K562 (cell line): Measurements from ENCODE around the gene GFI1B. TPM values are rescaled to one million over a fixed set of nuclear protein-coding genes. Genes with fewer than 3 reads are reported as not detected.

Experiments
- STAT5A ChIP-seq: IDR thresholded peaks from 2 replicates; pipeline ENCODE4 v1.6.1; 2012; ENCODE audit warnings: low read length, inconsistent platforms, borderline replicate concordance
- ZFP30 ChIP-seq: fragments of 250-450 bp; sonication (Bioruptor Pico); IDR thresholded peaks from 2 replicates; pipeline ENCODE4 v1.8.0; 2022; ENCODE audit warnings: moderate library complexity, mild to moderate bottlenecking, inconsistent platforms, borderline replicate concordance
- ZFPM2 ChIP-seq: fragments of 250-450 bp; sonication (Bioruptor Pico); IDR thresholded peaks from 2 replicates; pipeline ENCODE4 v1.5.1; 2022; ENCODE audit warnings: mild to moderate bottlenecking
- ZNF165 ChIP-seq: fragments of 250-450 bp; sonication (Bioruptor Pico); IDR thresholded peaks from 2 replicates; pipeline ENCODE4 v1.4.0; 2020; ENCODE audit warnings: borderline replicate concordance
- ZNF274 ChIP-seq: IDR thresholded peaks from 2 replicates; pipeline ENCODE4 v1.6.1; 2011; ENCODE audit warnings: low read depth, mild to moderate bottlenecking, low read length, moderate library complexity, borderline replicate concordance
- polyA plus RNA-seq, 8 experiments: library from polyadenylated mRNA; depleted of rRNA in 4 of 8; stranded (reverse) in 5 of 8; unstranded in 3 of 8; fragments of >200 nt; fragmentation: Nextera tagmentation in 2 of 8; fragmentation: Illumina TruSeq in 1 of 8; extraction: Ambion mirVana in 2 of 8; extraction: Trizol in 1 of 8; gene quantifications; 2 replicates each; pipeline versions ENCODE4 v1.2.1 to v1.2.3, GENCODE V29; 2011 to 2014; ENCODE audit warnings: inconsistent platforms in 1 of 8, missing spikeins in 1 of 8
- total RNA-seq, 7 experiments: library from RNA; depleted of rRNA in 6 of 7; stranded (reverse); fragments of >200 nt in 6 of 7; fragmentation: Illumina TruSeq in 2 of 7; extraction: Trizol in 2 of 7; gene quantifications; 2 replicates each; pipeline versions ENCODE4 v1.2.1 to v1.2.3, GENCODE V29; 2011 to 2021; ENCODE audit warnings: low replicate concordance in 1 of 7
- TF ChIP-seq, protein P1 (sequence below): fragments of 200-800 bp; sonication (Bioruptor generic); IDR thresholded peaks from 2 replicates; pipeline ENCODE4 v1.6.1; 2016; ENCODE audit warnings: missing genetic modification characterization, missing compliant biosample characterization
- TF ChIP-seq, protein P2 (sequence below), 2 experiments: fragments of 450-650 bp; formaldehyde crosslinking in 1 of 2; IDR thresholded peaks; 2 replicates each; pipeline versions ENCODE4 v1.4.0 to v1.6.1; 2014 to 2020; ENCODE audit warnings: mild to moderate bottlenecking in 2 of 2, borderline replicate concordance in 1 of 2, low read depth in 1 of 2

GFI1B gene
- total and polyA plus RNA-seq, 9 of the 15 experiments (the other 6 are each of a cell fraction or from before 2014, with no cell fraction given): 8.0 to 75.7 (median 34.5) TPM

DNA sequence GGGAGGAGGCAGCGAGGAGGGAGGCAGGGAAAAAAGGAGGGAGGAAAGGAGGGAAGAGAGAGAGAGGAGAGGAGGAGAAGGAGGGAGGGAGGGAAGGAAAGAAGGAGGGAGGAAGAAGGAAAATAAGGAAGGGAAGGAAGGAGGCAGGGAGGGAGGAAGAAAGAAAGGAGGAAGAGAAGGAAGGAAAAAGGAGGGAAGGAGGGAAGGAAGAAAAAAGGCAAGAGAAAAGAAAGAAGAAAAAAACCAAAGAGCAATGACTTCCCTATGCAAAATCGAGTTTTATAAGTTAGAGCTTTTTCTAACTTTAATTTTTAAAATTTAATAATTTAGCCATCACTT is 413 bp upstream of the GFI1B start (continued):
- TF ChIP-seq, protein P1, sequence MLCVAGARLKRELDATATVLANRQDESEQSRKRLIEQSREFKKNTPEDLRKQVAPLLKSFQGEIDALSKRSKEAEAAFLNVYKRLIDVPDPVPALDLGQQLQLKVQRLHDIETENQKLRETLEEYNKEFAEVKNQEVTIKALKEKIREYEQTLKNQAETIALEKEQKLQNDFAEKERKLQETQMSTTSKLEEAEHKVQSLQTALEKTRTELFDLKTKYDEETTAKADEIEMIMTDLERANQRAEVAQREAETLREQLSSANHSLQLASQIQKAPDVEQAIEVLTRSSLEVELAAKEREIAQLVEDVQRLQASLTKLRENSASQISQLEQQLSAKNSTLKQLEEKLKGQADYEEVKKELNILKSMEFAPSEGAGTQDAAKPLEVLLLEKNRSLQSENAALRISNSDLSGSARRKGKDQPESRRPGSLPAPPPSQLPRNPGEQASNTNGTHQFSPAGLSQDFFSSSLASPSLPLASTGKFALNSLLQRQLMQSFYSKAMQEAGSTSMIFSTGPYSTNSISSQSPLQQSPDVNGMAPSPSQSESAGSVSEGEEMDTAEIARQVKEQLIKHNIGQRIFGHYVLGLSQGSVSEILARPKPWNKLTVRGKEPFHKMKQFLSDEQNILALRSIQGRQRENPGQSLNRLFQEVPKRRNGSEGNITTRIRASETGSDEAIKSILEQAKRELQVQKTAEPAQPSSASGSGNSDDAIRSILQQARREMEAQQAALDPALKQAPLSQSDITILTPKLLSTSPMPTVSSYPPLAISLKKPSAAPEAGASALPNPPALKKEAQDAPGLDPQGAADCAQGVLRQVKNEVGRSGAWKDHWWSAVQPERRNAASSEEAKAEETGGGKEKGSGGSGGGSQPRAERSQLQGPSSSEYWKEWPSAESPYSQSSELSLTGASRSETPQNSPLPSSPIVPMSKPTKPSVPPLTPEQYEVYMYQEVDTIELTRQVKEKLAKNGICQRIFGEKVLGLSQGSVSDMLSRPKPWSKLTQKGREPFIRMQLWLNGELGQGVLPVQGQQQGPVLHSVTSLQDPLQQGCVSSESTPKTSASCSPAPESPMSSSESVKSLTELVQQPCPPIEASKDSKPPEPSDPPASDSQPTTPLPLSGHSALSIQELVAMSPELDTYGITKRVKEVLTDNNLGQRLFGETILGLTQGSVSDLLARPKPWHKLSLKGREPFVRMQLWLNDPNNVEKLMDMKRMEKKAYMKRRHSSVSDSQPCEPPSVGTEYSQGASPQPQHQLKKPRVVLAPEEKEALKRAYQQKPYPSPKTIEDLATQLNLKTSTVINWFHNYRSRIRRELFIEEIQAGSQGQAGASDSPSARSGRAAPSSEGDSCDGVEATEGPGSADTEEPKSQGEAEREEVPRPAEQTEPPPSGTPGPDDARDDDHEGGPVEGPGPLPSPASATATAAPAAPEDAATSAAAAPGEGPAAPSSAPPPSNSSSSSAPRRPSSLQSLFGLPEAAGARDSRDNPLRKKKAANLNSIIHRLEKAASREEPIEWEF (CRISPR knock-in tag): no peak
- TF ChIP-seq, protein P2, sequence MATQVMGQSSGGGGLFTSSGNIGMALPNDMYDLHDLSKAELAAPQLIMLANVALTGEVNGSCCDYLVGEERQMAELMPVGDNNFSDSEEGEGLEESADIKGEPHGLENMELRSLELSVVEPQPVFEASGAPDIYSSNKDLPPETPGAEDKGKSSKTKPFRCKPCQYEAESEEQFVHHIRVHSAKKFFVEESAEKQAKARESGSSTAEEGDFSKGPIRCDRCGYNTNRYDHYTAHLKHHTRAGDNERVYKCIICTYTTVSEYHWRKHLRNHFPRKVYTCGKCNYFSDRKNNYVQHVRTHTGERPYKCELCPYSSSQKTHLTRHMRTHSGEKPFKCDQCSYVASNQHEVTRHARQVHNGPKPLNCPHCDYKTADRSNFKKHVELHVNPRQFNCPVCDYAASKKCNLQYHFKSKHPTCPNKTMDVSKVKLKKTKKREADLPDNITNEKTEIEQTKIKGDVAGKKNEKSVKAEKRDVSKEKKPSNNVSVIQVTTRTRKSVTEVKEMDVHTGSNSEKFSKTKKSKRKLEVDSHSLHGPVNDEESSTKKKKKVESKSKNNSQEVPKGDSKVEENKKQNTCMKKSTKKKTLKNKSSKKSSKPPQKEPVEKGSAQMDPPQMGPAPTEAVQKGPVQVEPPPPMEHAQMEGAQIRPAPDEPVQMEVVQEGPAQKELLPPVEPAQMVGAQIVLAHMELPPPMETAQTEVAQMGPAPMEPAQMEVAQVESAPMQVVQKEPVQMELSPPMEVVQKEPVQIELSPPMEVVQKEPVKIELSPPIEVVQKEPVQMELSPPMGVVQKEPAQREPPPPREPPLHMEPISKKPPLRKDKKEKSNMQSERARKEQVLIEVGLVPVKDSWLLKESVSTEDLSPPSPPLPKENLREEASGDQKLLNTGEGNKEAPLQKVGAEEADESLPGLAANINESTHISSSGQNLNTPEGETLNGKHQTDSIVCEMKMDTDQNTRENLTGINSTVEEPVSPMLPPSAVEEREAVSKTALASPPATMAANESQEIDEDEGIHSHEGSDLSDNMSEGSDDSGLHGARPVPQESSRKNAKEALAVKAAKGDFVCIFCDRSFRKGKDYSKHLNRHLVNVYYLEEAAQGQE (IDR thresholded peaks at IDR 0.05; ENCODE audit: borderline replicate concordance): no peak
- TF ChIP-seq, protein P2 (CRISPR knock-in tag; IDR thresholded peaks at IDR 0.05; ENCODE audit: low read depth): no peak
- TF ChIP-seq ZFPM2 (CRISPR knock-in tag): no peak
- TF ChIP-seq ZNF165 (CRISPR knock-in tag): no peak
- TF ChIP-seq ZFP30 (CRISPR knock-in tag): no peak
- TF ChIP-seq STAT5A: no peak; the same call in 1 of the 2 replicates
- TF ChIP-seq ZNF274: no peak
